HG02623 (cell line): ENCODE results near the gene TMUB2.

Source experiments
- ATAC-seq: cut with Tn5 transposase; IDR thresholded peaks from one replicate; pipeline ENCODE4 v1.9.1; 2021; ENCODE audit warnings: moderate library complexity; ENCODE audit not compliant: unreplicated experiment

TMUB2 gene

GRCh38 chr17:44200478-44201155 lies 13.8 kb downstream of the TMUB2 start:
- ATAC-seq = no peak

GRCh38 chr17:44202756-44203155 lies 16.0 kb downstream of the TMUB2 start:
- no peak for ATAC-seq

GRCh38 chr17:44203731-44204440 lies 17.1 kb downstream of the TMUB2 start:
- no peak for ATAC-seq

- ATAC-seq = no peak
Observed at GRCh38 chr17:44204441-44204882, 17.7 kb downstream of the TMUB2 start.

- no peak for ATAC-seq
Observed at GRCh38 chr17:44205962-44206824, 19.4 kb downstream of the TMUB2 start.

GRCh38 chr17:44206825-44207155 lies 20.0 kb downstream of the TMUB2 start:
- ATAC-seq = no peak

GRCh38 chr17:44207319-44207718 lies 20.5 kb downstream of the TMUB2 start:
- no peak for ATAC-seq

- no peak for ATAC-seq
Observed at GRCh38 chr17:44207743-44208142, 21.0 kb downstream of the TMUB2 start.

GRCh38 chr17:44209786-44210341 lies 23.1 kb downstream of the TMUB2 start:
- no peak for ATAC-seq

GRCh38 chr17:44210342-44211192 lies 23.8 kb downstream of the TMUB2 start:
- ATAC-seq = peak; percentile 78

- ATAC-seq = no peak
Observed at GRCh38 chr17:44211281-44212265, 24.8 kb downstream of the TMUB2 start.

GRCh38 chr17:44212507-44213402 lies 26.0 kb downstream of the TMUB2 start:
- no peak for ATAC-seq

- ATAC-seq = no peak
Observed at GRCh38 chr17:44213403-44214229, 26.8 kb downstream of the TMUB2 start.

- no peak for ATAC-seq
Observed at GRCh38 chr17:44214230-44214494, 27.4 kb downstream of the TMUB2 start.

GRCh38 chr17:44214896-44215295 lies 28.1 kb downstream of the TMUB2 start:
- no peak for ATAC-seq

- ATAC-seq = no peak
Observed at GRCh38 chr17:44216173-44216572, 29.4 kb downstream of the TMUB2 start.

- ATAC-seq = no peak
Observed at GRCh38 chr17:44216694-44217093, 29.9 kb downstream of the TMUB2 start.
